ENCODE results near the gene RYR2. TPM values are rescaled to one million over a fixed set of nuclear protein-coding genes. Genes with fewer than 3 reads are reported as not detected.

Gene RYR2
- total RNA-seq, 1 donor from 2014 or later = 4.8 TPM

GRCh38 chr1:237416924-237417655 lies 375.1 kb downstream of the RYR2 start:
- Histone ChIP-seq H3K4me1 (no peaks in the 10 kb centered on the region), H3K27me3 (ENCODE audit: low read depth) (no peaks in the 10 kb centered on the region), H3K36me3 (no peaks in the 10 kb centered on the region), H3K9me3 (no peaks in the 10 kb centered on the region), H3K4me3 (no peak overlapping the region), H3K27ac (no peak overlapping the region)
- no peak for DNase-seq
- no peak for TF ChIP-seq CTCF (IDR thresholded peaks at IDR 0.05)
- intact Hi-C loops (cut with DNase I) = no loop called here
- no peak for ATAC-seq

- intact Hi-C loops (cut with DNase I) = no loop called here
- no peak for TF ChIP-seq CTCF (IDR thresholded peaks at IDR 0.05)
- DNase-seq = no peak
- Histone ChIP-seq H3K36me3 (no peaks in the 10 kb centered on the region), H3K27ac (no peak overlapping the region), H3K4me3 (no peak overlapping the region), H3K27me3 (ENCODE audit: low read depth) (no peaks in the 10 kb centered on the region), H3K4me1 (no peaks in the 10 kb centered on the region), H3K9me3 (no peaks in the 10 kb centered on the region)
- ATAC-seq = no peak
These were observed 386.8 kb downstream of the RYR2 start for GRCh38 chr1:237428809-237429208.

GRCh38 chr1:237429252-237429651 lies 387.3 kb downstream of the RYR2 start:
- intact Hi-C loops (cut with DNase I) = no loop called here
- TF ChIP-seq CTCF (IDR thresholded peaks at IDR 0.05) = no peak
- Histone ChIP-seq H3K4me1 (no peaks in the 10 kb centered on the region), H3K4me3 (no peak overlapping the region), H3K27ac (no peak overlapping the region), H3K27me3 (ENCODE audit: low read depth) (no peaks in the 10 kb centered on the region), H3K36me3 (no peaks in the 10 kb centered on the region), H3K9me3 (no peaks in the 10 kb centered on the region)
- DNase-seq (no peak), ATAC-seq (no peak)

- H3K27ac ChIP-seq = no peak overlapping the region
- no peak for DNase-seq
- H3K4me1 ChIP-seq = no peaks in the 10 kb centered on the region
- H3K4me3 ChIP-seq = no peak overlapping the region
- no peaks in the 10 kb centered on the region for H3K27me3 ChIP-seq (ENCODE audit: low read depth)
- H3K36me3 ChIP-seq = no peaks in the 10 kb centered on the region
- TF ChIP-seq CTCF (IDR thresholded peaks at IDR 0.05) = no peak
- no peaks in the 10 kb centered on the region for H3K9me3 ChIP-seq
- intact Hi-C loops (cut with DNase I) = no loop called here
- ATAC-seq = no peak
These were observed 389.5 kb downstream of the RYR2 start for GRCh38 chr1:237431448-237431847.

GRCh38 chr1:237440346-237440745 lies 398.4 kb downstream of the RYR2 start:
- no peak for DNase-seq
- H3K27ac ChIP-seq = no peak overlapping the region

More at GRCh38 chr1:237440346-237440745, 398.4 kb downstream of the RYR2 start:
- no peak for ATAC-seq
- intact Hi-C loops (cut with DNase I) = no loop called here
- peaks cover 7% of the 10 kb centered on the region for H3K4me1 ChIP-seq
- no peaks in the 10 kb centered on the region for H3K9me3 ChIP-seq
- H3K4me3 ChIP-seq = no peak overlapping the region
- no peaks in the 10 kb centered on the region for H3K36me3 ChIP-seq
- no peaks in the 10 kb centered on the region for H3K27me3 ChIP-seq (ENCODE audit: low read depth)
- no peak for TF ChIP-seq CTCF (IDR thresholded peaks at IDR 0.05)

All from lower lobe of right lung (tissue), 2 donors.